Eye (tissue), 1 donor: Measurements from ENCODE around the gene ACACA.
A peak's percentile ranks its signal among the peaks of the same experiment; 100 is the strongest.
"Not testable (repeated sequence)": the region's sequence is repeated elsewhere in the genome, so short reads cannot be mapped to it uniquely, and the experiment has no call there.

Experiments
- DNase-seq: peaks from one replicate; pipeline ENCODE4 v3.0.0-alpha.2; 2015

ACACA gene

GRCh38 chr17:37164057-37164456 is 242.6 kb downstream of the ACACA start:
- DNase-seq = no peak

GRCh38 chr17:37162800-37163199 is 243.8 kb downstream of the ACACA start:
- no peak for DNase-seq

- no peak for DNase-seq
Observed at GRCh38 chr17:37160944-37161343, 245.7 kb downstream of the ACACA start.

- DNase-seq = no peak
Observed at GRCh38 chr17:37158290-37158689, 248.3 kb downstream of the ACACA start.

GRCh38 chr17:37148156-37148555 is 258.5 kb downstream of the ACACA start:
- DNase-seq = no peak

GRCh38 chr17:37147301-37147812 is 259.3 kb downstream of the ACACA start:
- DNase-seq = peak; percentile 32

DNA sequence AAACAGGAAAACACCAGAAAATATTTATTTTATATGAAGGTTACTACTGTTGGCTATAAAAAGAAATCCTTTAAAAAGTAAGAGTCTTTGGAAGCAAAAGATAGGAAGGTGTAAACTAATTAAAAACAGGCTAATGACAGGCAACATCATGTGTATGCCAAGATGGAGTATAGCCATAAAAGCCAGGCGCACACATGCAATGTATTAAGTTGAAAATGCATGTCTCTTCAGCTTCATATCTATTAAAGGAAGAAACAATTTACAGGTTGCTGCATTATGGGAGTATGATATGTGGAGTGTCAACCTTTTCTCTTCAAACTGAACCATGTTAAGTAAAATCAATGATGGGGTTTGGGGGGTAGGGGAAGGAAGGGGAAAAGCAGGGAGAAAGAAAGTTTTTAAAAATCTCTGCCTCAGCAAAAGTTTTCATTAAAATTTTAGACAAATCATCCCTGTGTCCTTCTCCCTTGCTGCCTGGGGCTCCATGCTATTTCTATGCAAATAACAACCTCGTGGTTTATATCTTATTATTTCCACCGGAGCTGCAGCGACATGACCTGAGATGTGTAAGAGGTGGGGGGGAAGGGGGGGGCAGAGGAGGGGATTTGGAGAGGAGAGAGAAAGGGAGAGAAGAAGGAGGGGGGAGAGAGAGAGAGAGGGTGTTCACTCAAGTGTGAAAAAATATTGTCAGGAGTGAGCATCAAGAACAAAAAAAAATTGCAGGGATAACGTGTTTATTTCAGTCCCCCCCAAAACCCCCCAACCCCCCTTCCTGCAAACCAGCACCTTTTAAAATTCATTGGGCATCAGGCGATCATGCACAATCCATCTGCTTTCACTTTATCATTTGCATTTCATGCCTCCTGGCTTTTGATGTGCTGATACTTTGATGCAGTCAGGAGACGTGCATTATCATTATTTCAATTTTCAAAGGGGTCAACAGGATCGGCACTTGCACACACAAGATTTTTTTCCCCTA is 260.3 kb downstream of the ACACA start:
- peak; percentile 23 for DNase-seq

DNA sequence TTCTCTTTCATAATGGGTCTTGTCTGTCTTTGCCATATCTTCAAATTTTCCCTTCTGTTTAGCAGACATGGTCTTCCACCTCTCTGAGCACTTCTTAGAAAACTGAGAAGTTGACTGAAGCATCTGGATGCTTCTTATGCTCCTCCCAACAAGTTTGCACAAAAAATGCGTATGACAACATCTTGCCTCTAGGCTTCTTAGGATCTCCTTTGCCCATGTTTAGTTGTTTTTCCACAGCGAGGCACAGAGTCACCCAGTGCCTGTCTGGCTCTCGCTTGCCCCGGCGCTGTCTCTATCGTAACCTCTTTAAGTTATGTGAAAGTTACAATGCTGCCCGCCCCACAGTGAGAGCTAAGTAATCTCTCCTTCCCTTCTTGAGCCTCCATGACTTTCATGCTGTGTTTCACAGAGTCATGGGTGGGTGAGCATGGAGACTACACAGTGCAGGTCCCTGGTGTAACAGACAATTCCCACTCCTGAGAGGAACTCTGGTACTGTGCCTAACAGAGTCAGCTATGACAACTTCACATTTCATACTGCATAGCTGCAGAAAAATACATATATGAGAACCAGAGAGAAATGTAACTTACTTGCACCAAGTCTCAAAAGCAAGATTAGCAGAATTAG is 262.4 kb downstream of the ACACA start:
- DNase-seq = no peak

DNA sequence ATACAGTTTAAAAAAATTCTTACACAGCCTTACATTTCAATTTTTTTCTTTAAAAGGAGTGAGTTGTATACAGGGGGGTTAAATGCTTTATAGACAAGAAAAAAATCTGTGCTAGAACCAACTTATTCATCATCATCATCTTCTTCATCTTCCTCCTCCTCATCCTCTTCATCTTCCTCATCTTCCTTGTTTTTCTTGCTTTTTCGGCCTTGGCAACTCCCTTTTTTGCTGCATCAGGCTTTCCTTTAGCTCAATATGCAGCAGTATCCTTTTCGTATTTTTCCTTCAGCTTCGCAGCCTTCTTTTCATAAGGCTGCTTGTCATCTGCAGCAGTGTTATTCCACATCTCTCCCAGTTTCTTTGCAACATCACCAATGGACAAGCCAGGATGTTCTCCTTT is 263.1 kb downstream of the ACACA start:
- DNase-seq = not testable (repeated sequence)

- DNase-seq = peak; percentile 7
Observed at GRCh38 chr17:37142294-37142896, 264.2 kb downstream of the ACACA start.

GRCh38 chr17:37138571-37139120 is 268.0 kb downstream of the ACACA start:
- DNase-seq = no peak

DNA sequence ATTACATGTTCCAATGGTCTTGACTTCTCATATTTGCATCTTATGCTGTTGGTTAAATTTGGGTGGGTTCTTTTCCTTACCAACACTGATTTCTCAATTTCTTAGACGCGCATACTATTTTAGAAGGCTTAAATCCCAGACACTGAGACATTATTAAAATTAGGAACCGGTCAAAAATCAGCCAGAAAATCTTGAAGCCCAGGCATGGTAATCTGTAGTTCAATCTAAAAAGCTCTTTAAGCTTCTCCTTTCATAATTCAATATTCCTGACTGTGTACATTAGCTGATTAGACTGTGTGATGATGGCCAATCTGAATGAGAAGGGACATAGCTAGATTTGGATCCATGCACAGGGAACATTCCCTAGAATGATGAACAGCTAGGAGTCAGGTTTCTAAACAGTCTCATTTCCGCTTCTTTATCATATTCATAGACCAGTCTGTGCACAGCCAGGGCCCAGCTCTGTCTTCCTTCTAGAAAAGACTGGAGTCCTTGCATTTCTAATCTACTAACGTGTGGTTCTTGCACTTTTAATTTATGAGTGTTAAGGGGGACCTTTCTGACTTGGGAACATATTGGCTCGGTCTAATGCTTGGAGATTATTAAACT is 268.6 kb downstream of the ACACA start:
- DNase-seq = no peak

DNA sequence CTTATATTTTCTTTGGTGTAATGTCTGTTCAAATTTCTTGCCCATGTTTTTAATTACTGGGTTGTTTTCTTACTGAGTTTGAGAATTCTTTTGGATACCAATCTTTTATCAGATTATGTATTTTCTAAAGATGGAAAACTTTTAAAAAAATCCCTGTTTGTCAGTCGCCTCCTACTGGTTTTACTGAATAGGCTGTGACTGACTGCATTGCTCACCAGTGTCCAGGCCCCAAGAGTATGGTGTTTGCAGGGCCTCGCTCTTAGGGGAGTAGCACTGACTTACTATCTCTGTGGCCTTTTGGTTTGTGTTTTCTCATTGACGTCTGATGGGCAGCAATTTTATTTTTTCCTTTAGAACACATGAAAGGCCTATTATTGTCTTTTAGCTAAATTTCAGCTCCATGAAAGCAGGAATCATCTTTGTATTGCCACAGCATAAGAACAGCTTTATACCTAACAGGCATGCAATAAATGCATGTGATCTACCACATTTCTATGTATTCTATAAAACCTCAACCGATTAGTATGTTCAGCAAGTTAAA is 269.5 kb downstream of the ACACA start:
- no peak for DNase-seq

DNA sequence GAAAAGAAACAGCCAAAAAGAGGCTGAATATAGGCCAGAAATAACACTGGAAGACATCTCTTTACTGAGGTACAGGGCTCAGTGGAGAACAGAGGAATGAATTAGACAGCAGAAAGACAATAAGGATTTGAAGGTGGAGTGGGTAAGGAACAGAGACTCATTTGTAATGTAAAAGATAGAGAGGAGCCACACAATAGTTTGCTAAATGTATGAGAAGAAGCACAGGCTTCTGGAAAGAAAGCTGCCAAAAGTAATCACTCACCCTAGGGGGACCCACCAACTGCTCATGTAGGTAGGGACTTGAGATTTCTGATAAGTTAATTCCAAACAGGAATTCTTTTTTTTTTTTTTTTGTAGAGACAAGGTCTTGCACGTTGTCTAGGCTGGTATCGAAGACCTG is 271.1 kb downstream of the ACACA start:
- no peak for DNase-seq

DNA sequence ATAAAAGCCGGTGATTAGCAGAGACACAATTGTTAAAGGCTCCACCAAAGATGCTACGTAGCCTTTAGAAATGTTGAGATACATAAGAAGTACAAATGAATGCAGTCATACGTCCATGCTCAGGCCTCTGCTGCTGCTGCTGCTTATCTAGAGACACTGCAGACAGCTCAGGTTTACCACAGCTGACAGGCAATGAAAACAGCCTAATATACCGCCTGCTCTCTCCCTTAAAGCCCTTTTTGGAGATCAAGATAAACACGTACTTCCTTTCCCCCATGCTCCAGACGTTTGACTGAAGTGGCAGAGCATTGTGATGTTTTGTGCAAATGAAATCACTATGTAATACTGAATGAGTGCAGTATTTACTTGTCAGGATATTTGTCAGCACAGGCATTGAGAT is 272.6 kb downstream of the ACACA start:
- peak; percentile 36 for DNase-seq

DNA sequence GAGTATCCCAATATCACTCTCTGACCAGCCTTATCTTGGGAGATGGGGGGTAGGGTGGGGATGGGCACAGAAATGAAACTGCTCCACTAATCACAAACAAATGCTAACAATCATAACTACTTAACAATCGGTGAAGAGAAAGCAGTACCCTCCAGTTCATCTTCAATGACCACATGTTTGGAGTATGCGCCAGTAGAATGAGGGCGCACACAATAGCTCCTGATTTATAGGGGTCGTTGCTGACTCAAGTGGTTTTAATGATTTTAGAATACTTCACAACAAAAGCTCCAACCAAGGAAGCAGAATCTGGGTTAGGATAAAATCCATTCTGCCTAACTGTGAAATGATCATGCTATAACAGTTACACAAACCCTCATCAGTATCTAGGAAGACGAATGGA is 273.5 kb downstream of the ACACA start:
- peak; percentile 48 for DNase-seq

- DNase-seq = peak; percentile 36
Observed at GRCh38 chr17:37131669-37132611, 274.7 kb downstream of the ACACA start.

GRCh38 chr17:37130984-37131446 is 275.6 kb downstream of the ACACA start:
- DNase-seq = peak; percentile 37

GRCh38 chr17:37124821-37125173 is 281.8 kb downstream of the ACACA start:
- peak; percentile 10 for DNase-seq

DNA sequence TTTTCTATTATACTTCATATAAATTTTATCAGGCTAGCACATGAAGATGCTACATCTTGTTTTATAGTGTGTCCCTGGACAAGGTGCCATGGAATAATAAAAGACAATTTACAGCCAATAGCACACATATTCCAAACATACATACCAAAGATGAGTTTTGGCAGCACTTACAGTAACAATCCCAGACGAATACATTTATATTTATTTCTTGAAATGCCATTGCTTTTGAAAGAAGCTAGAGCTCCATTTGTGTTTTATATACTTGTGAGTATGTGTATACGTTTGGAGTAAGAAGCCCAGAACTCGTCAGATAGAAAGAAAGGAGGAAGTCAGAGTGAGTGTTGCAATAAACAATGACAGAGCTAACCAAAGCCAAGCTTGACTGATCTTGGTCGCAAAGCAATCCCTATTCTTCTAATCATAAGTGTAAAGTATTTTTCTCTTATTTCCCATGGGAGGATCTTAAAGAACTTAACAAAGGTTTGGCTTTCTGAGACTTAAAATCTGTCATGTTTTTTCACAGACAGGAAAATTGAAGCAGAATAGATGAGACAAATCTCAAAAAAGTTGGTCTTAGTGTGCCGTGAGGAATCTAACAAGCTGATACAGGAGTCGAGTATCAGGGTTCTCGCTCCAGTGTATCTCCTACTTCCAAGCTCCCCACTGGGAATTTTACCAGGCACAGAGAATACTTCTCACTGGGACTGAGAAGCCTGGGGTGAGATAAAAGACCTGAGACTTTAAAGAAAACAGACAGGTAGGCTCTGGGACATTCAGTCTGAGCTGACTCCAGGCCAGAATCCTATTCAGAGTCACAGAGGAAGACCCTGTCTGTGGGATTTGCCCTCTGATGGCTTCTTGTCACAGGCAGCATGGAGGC is 282.5 kb downstream of the ACACA start:
- peak; percentile 25 for DNase-seq
